ES-I3 (cell line): ENCODE data around the gene KLC4.

ENCODE experiments used
- H3K36me3 ChIP-seq: 2 replicates; pipeline ENCODE4 v1.6.1; 2013; ENCODE audit warnings: mild to moderate bottlenecking, low read length, control low read depth, moderate library complexity; ENCODE audit not compliant: insufficient read depth
- H3K4me1 ChIP-seq: 2 replicates; pipeline ENCODE4 v1.6.1; 2013; ENCODE audit warnings: mild to moderate bottlenecking, control low read depth, low read length; ENCODE audit not compliant: insufficient read depth
- H3K9ac ChIP-seq: 2 replicates; pipeline ENCODE4 v1.6.1; 2013; ENCODE audit warnings: low read depth, mild to moderate bottlenecking, low read length, moderate library complexity
- H3K9me3 ChIP-seq: 2 replicates; pipeline ENCODE4 v1.6.1; 2013; ENCODE audit warnings: mild to moderate bottlenecking, low read length, moderate library complexity; ENCODE audit not compliant: control insufficient read depth, insufficient read depth

Gene KLC4

DNA sequence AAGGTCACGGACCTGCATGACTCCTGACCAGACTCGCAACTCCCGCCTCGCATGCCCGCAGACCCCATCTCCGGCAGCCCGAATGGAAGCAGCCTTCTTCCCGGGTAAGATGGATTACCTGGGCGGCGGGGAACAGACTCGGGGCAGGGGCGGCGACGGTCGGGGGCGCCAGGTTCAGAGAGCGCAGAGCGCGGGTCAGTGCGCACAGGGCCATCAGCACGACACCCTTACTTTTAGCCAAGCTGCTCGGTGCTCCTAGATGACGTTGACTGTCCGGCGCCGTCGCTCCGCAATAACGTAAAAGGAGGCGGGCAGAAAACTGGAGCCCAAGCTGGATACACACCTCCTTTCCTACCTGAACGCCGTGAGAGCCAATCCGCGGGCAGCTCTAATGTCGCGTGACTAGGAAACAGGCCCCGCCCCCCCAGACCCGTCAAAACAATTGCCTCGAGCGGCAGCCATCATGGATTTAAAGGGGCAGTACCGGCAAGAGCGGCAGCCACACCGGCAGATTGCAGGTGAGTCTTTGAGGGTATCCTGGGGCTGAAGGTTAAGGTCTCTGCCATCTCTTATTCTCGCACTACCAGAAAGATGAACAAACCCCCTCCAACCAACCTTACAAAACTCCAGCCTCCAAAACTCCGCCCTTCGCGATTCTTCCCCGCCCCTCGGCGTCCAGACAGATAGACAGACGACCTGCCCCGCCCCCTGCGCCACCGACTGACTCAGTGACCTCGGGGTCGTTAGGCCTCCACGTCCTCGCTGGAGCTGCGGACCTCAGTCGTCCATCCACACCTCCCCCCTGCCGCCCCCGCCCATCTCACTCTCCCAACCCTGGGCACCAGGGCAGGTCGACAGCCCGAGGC is at the start of gene KLC4, which contains the start of gene MRPL2:
KLC4 (plus strand) TSS at position 464 of the 866 bp plus-strand sequence. CDS start 1,705 bp downstream, outside the sequence.
MRPL2 (minus strand) TSS at position 267 of the 866 bp plus-strand sequence; CDS start at position 214, 53 bp downstream.
- Histone ChIP-seq H3K9ac (peak within 1 kb of the TSS; percentile 82), H3K4me1 (peaks cover 3% of the 10 kb centered on the region; the same call in 1 of the 2 replicates), H3K9me3 (no peaks in the 10 kb centered on the region), H3K36me3 (no peaks in the 10 kb centered on the region)

DNA sequence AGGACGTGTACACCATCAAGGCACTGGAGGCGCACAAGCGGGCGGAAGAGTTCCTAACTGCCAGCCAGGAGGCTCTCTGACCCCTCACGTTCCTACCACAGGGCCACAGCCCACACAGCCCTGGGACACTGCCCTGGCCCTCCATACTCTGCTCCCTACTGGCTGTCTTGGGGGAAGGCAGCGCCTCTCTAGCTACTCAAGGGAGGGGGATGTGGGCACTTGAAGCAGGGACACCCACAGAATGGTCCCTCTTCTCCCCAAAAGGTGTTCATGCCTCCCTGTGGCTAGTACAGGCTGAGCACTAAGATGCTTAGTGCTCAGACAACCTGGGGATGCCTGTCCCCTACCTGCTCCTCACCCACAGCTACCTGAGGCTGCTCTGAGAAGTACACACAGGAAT is 48.2 kb upstream of the KLC4 start:
- Histone ChIP-seq H3K9ac (no peak overlapping the region), H3K36me3 (peaks cover 15% of the 10 kb centered on the region), H3K4me1 (0 out of 2 replicates have a peak, but pooled peaks cover 4% of the 10 kb centered on the region), H3K9me3 (no peaks in the 10 kb centered on the region)

DNA sequence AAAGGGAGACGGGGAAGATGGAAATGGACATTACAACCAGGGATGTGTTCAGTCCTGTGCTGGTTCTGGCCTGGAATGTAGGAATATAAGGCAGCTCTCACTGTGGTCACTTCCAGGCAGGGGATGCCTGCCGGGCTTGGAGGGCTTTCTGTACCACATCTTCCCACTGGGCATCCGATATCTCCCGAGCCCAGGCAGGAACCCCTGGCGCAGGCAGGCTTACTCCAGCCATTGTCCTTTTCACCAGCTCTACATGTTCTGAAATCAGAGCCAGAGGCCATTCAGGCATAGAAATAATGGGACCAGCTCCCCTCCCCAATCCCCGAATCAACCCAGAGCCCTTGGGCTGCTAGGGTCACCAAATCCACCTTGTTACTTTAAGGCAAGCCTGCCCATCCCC is 47.1 kb upstream of the KLC4 start:
- H3K36me3 ChIP-seq: peaks cover 15% of the 10 kb centered on the region
- 0 out of 2 replicates have a peak, but pooled peaks cover 4% of the 10 kb centered on the region for H3K4me1 ChIP-seq
- H3K9me3 ChIP-seq: no peaks in the 10 kb centered on the region
- no peak overlapping the region for H3K9ac ChIP-seq

DNA sequence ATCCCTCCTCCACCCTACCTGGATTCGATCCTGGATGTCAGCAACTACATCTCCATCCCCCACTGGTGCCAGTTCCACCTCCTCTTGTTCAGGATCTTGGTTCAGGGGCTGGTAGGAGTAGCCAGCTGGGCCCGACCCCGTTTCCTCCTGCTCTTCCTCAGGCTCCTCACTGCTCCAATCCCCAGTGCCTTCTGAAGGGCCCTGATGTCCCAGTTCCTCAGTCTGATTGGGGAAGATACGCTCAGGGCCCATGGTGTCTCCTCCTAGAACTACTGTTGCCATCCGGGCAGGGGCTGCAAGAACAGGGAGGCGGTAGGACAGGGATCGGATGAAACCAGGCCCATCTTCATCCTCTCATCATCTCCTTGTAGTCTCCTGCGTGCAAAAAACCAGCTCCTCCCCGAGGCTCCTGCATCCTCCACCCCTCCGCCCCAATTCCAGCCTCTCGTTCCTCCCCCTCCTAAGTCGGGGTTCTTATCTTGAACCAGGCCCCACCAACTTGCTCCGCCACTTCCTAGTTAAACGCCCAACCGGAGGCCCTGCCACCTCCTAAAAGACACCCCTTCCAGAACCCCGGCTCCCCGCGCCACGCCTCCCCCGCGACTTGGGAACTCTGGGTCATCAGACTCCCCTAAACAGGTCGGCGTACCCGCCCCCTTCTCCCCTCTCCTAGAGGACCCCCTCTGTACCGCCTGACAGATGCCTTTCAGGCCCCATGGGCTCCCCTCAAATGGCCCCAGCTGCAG is 46.2 kb upstream of the KLC4 start:
- Histone ChIP-seq H3K9ac (peak overlapping the region; percentile 69), H3K4me1 (0 out of 2 replicates have a peak, but pooled peaks cover 4% of the 10 kb centered on the region), H3K36me3 (peaks cover 13% of the 10 kb centered on the region), H3K9me3 (no peaks in the 10 kb centered on the region)

DNA sequence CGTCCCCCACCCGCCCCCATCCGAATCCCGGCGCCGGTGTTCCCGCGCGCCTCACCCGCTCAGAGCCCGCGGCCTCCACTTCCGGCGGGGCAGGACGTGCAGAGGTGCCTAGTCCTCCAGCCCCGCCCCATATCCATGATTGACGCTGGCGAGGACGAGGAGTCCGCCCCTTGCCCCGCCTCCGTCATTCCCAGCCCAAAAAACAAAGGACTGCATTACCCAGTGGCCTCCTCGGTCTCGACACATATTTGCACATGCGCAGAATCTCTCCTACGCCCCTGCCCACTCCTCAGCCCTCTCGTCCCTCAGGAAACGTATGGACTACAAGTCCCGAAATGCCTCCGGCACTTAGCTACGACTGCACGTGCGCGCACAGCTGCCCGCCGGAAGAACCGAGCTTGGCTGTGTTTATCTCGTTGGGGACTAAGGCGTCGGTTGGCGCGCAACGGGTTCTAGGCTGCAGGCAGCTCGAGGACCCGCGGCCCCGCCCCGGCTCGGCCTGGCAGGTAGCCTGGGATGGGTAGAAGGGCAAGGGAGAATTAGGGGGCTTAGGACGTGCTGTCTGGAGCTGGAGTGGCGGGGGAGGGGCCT is 45.5 kb upstream of the KLC4 start, which contains the start of the genes KLHDC3 and MEA1:
KLHDC3 (plus strand) TSS at position 407 of the 591 bp plus-strand sequence. CDS start 2,944 bp downstream, outside the sequence.
MEA1 (minus strand) TSS at position 104 of the 591 bp plus-strand sequence. CDS start 133 bp downstream, outside the sequence.
- Histone ChIP-seq H3K9me3 (no peaks in the 10 kb centered on the region), H3K36me3 (peaks cover 11% of the 10 kb centered on the region; the same call in 1 of the 2 replicates), H3K9ac (peak within 1 kb of the TSS; percentile 72), H3K4me1 (0 out of 2 replicates have a peak, but pooled peaks cover 4% of the 10 kb centered on the region)

DNA sequence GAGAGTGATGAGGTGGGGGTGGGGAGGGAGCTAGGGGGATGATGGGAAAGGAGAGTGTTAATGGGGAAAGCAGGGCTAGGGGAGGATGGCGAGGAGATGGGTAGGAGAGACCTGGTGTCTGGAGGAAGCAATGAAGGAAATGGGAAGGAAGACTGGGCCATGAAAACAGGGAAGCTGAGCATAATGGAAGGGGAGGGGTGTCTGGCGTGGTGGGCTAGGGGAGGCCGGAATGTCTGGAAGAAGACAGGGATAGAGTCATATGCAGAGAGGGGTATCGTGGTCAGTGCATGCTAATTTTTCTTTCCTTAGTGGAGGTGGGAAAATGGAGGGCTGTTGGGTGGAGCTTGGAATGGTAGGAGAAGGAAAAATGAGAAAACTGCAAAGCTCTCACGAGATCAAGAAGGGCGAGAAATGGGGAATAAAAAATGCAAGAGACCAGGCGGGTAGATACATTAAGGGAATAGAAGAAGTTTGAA is 45.0 kb upstream of the KLC4 start:
- Histone ChIP-seq H3K36me3 (peaks cover 9% of the 10 kb centered on the region; the same call in 1 of the 2 replicates), H3K9ac (peak overlapping the region; percentile 72), H3K9me3 (no peaks in the 10 kb centered on the region), H3K4me1 (0 out of 2 replicates have a peak, but pooled peaks cover 4% of the 10 kb centered on the region)

DNA sequence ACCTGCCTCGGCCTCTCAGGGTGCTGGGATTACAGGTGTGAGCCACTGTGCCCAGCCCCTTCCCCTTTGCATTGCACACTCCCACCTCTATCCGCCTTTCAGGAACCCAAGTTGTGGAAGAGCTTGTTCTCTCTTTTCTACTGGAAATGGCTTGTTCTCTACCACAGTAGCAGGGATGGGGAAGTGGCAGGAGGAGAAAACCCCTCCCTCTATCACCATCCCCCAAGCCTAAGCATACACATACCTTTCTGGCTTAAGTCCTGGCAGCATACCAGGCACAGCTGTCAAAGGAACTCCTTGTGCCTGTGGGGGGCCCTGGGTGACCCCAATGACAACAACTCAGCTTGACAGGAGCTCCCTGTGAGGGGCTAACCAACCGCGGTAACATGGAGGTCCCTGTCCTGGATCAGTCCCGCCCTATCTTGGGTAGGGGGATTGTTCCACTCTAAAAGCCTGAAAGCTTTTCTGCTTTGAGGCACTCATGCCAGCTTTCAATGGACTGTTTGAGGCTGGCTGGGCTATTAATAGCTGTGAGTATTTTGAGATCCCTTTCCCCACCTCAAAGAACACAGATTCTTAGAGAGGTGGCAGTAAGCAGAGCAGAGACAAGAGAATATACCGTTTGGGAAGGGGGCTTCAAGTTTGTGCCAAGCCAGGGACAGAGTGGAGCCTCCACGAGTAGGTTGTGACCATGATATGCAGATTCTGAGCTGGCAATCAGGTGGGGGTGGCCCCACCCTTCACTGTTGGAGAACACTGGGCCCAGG is 43.1 kb upstream of the KLC4 start:
- peaks cover 5% of the 10 kb centered on the region; the same call in 1 of the 2 replicates for H3K36me3 ChIP-seq
- H3K4me1 ChIP-seq: 0 out of 2 replicates have a peak, but pooled peaks cover 4% of the 10 kb centered on the region
- no peaks in the 10 kb centered on the region for H3K9me3 ChIP-seq
- no peak overlapping the region for H3K9ac ChIP-seq

DNA sequence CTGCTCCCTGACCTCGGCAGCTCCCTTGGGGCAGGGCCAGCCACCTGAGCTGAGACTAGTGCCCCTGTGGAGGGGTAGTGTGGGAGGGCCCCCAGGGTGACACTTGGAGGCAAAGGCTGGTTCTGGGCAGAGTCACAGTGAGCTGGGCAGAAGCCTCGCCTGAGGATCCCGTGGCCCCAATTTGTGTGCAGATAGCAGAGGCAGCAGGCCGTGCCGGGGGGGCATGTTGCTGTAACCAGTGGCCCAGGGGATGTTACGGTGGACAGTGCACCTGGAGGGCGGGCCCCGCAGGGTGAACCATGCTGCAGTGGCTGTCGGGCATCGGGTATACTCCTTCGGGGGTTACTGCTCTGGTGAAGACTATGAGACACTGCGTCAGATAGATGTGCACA is 42.5 kb upstream of the KLC4 start:
- Histone ChIP-seq H3K4me1 (0 out of 2 replicates have a peak, but pooled peaks cover 4% of the 10 kb centered on the region), H3K9me3 (no peaks in the 10 kb centered on the region), H3K36me3 (peaks cover 5% of the 10 kb centered on the region; the same call in 1 of the 2 replicates), H3K9ac (no peak overlapping the region)

DNA sequence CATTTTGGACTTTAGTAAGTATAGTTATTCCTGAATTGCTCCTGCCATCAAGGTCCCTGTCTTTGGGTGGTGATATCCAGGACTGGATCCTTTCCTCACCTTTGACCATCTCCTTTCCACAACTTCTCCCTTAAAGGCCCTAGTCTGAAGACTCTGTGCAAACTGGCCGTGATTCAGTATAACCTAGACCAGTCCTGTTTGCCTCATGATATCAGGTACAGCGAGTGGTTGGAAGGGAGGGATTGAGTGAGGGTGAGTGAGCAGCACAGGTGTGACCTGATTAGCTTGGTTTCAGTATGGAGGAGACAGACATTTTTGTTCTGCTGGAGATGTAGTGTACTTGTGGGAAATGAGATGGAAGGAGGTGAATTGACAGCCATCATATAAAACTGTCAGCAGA is 40.3 kb upstream of the KLC4 start:
- Histone ChIP-seq H3K9ac (no peak overlapping the region), H3K9me3 (no peaks in the 10 kb centered on the region), H3K4me1 (no peaks in the 10 kb centered on the region), H3K36me3 (peaks cover 7% of the 10 kb centered on the region)

DNA sequence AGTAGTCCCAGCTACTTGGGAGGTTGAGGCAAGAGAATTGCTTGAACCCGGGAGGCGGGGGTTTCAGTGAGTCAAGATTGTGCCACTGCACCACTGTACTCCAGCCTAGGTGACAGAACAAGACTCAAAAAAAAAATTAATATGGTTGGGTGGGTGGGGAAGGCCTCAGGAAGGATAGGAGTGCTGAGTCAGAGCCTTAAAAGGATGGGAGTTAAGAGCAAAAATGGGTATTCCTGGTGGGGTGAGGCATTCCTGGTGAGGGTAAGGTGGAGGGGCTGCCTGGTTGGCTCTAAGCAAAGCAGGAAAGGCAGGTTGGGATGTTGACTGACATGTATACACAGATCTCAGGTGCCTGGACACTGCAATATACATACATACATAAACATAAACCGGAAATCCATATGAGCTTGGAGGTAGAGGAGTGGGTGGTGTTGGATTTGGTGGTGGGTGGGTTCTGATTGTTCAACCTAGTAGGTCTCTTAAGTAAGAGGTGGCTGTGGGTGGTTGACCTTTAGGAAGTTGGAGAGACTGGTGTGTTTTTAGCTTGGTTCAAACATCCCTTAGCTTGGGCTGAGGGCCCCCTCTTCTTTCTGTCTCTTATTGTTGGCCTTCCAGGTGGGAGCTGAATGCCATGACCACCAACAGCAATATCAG is 39.3 kb upstream of the KLC4 start:
- no peak overlapping the region for H3K9ac ChIP-seq
- H3K36me3 ChIP-seq: peaks cover 15% of the 10 kb centered on the region
- no peaks in the 10 kb centered on the region for H3K4me1 ChIP-seq
- no peaks in the 10 kb centered on the region for H3K9me3 ChIP-seq

DNA sequence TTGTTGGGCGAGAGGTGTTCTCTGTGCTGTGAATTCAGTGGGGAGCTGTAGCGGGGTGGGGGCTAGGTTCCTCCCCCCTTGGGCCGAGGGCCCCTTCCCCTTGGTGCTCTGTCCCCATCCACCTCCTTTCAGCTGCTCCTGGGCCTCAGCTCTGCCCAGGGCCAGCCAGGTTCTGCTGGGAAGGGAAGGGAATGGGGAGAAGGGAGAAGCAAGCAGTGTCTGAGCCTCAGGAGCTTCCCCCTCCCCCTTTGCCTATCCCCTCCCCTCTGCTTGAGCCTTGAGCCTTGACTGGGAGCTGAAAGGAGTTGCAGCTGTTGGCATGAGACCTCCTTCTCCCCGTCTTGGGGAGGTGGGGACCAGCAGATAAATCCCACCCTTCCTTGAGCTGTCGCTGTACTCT is 38.6 kb upstream of the KLC4 start:
- Histone ChIP-seq H3K36me3 (peaks cover 17% of the 10 kb centered on the region), H3K9me3 (no peaks in the 10 kb centered on the region), H3K4me1 (no peaks in the 10 kb centered on the region)

DNA sequence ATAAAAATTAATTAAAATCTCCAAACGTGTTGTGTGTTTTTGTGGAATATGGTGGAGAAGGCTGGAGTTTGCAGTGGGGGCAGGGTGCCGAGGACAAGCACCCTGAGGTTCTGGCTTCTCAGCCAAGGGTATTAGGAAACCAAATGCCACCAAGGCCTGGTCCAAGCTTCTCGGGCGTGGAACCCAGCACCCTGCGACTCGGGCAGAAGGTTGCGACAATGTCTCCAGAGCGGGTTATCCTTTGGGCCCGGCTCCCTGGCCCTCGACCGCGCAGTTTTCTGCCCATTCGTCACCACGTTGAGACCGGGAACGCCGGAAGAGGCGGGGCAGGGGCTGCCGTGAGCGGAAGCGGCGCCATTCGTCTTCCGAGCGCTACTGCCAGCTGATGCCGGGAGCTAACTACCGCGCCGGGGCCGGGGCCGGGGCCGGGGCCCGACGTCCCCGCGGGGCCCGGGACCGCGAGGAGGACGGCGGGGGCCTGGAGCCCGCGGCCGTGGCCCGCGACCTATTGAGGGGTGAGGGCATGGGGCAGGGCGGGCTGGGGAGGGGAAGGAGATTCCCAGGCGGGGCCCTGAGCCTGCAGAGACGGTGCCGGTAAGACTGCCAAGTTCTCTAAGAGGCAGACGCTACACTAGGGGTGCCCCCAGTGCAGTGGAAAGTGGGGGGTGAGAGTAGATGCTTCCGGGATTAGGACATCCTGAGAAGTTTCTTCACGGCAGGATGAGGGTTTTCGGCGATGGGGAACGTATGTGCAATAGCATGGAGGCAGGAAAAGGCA is 38.0 kb upstream of the KLC4 start, which contains the start of gene RRP36:
RRP36 (plus strand) TSS at position 354 of the 778 bp plus-strand sequence; CDS start at position 386, 32 bp downstream.
- Histone ChIP-seq H3K9me3 (no peaks in the 10 kb centered on the region), H3K4me1 (no peaks in the 10 kb centered on the region), H3K9ac (peak within 1 kb of the TSS; percentile 99), H3K36me3 (peaks cover 23% of the 10 kb centered on the region)

More for the DNA sequence above, 38.6 kb upstream of the KLC4 start:
- peak overlapping the region; percentile 99 for H3K9ac ChIP-seq
